ENCODE measurements around the gene SH3GL1.

Gene SH3GL1

GRCh38 chr19:4345342-4346019 lies 54.9 kb downstream of the SH3GL1 start:
- DNase-seq (ENCODE audit: insufficient read length) (no peak), FAIRE-seq (no peak)
- TF ChIP-seq POLR2A (IDR thresholded peaks at IDR 0.05; ENCODE audit: low read depth, low read length) (no peak), POLR2AphosphoS5 (IDR thresholded peaks at IDR 0.05; ENCODE audit: low read depth, low read length) (no peak), TAF1 (IDR thresholded peaks at IDR 0.05; ENCODE audit: borderline replicate concordance, low read depth, low read length) (no peak)

- no peak for FAIRE-seq
- TF ChIP-seq POLR2A (IDR thresholded peaks at IDR 0.05; ENCODE audit: low read depth, low read length) (no peak), POLR2AphosphoS5 (IDR thresholded peaks at IDR 0.05; ENCODE audit: low read depth, low read length) (no peak), TAF1 (IDR thresholded peaks at IDR 0.05; ENCODE audit: borderline replicate concordance, low read depth, low read length) (no peak)
- peak; percentile 81 for DNase-seq (ENCODE audit: insufficient read length)
These were observed 56.7 kb downstream of the SH3GL1 start, which contains the start of gene MPND for GRCh38 chr19:4343370-4344307. Gene MPND (plus strand): TSS chr19:4343562. CDS start chr19:4343594, 32 bp downstream.

GRCh38 chr19:4342615-4343369 lies 57.6 kb downstream of the SH3GL1 start:
- no peak; the same call in 1 of the 2 replicates for TF ChIP-seq TAF1 (IDR thresholded peaks at IDR 0.05; ENCODE audit: borderline replicate concordance, low read depth, low read length)
- peak; percentile 88 for TF ChIP-seq POLR2A (IDR thresholded peaks at IDR 0.05; ENCODE audit: low read depth, low read length)
- TF ChIP-seq POLR2AphosphoS5 (IDR thresholded peaks at IDR 0.05; ENCODE audit: low read depth, low read length), result peak; percentile 87
- FAIRE-seq (peak; percentile 96), DNase-seq (ENCODE audit: insufficient read length) (peak; percentile 90)

- FAIRE-seq (peak; percentile 9), DNase-seq (ENCODE audit: insufficient read length) (no peak)
- TF ChIP-seq TAF1 (IDR thresholded peaks at IDR 0.05; ENCODE audit: borderline replicate concordance, low read depth, low read length) (0 out of 2 replicates have a peak, but pooled peaks have one; percentile 18), POLR2AphosphoS5 (IDR thresholded peaks at IDR 0.05; ENCODE audit: low read depth, low read length) (no peak)
These were observed 58.1 kb downstream of the SH3GL1 start for GRCh38 chr19:4342314-4342614.

GRCh38 chr19:4338441-4339355 lies 61.6 kb downstream of the SH3GL1 start, which contains the start of gene STAP2:
Gene STAP2 (minus strand): TSS chr19:4338827. CDS start chr19:4338753, 74 bp downstream.
- no peak for DNase-seq (ENCODE audit: insufficient read length)
- FAIRE-seq, result no peak
- TF ChIP-seq TAF1 (IDR thresholded peaks at IDR 0.05; ENCODE audit: borderline replicate concordance, low read depth, low read length) (no peak), POLR2A (IDR thresholded peaks at IDR 0.05; ENCODE audit: low read depth, low read length) (no peak; the same call in 1 of the 2 replicates), POLR2AphosphoS5 (IDR thresholded peaks at IDR 0.05; ENCODE audit: low read depth, low read length) (no peak)

GRCh38 chr19:4337906-4338440 lies 62.4 kb downstream of the SH3GL1 start:
- FAIRE-seq (peak; percentile 79), DNase-seq (ENCODE audit: insufficient read length) (no peak)
- TF ChIP-seq TAF1 (IDR thresholded peaks at IDR 0.05; ENCODE audit: borderline replicate concordance, low read depth, low read length), result no peak
- no peak for TF ChIP-seq POLR2AphosphoS5 (IDR thresholded peaks at IDR 0.05; ENCODE audit: low read depth, low read length)
- TF ChIP-seq POLR2A (IDR thresholded peaks at IDR 0.05; ENCODE audit: low read depth, low read length), result no peak

- no peak for DNase-seq (ENCODE audit: insufficient read length)
- FAIRE-seq, result no peak
- TF ChIP-seq POLR2A (IDR thresholded peaks at IDR 0.05; ENCODE audit: low read depth, low read length) (no peak), TAF1 (IDR thresholded peaks at IDR 0.05; ENCODE audit: borderline replicate concordance, low read depth, low read length) (no peak), POLR2AphosphoS5 (IDR thresholded peaks at IDR 0.05; ENCODE audit: low read depth, low read length) (no peak)
These were observed 65.3 kb downstream of the SH3GL1 start for GRCh38 chr19:4334929-4335570.

GRCh38 chr19:4329858-4330257 lies 70.5 kb downstream of the SH3GL1 start:
- FAIRE-seq (no peak), DNase-seq (ENCODE audit: insufficient read length) (no peak)
- 0 out of 2 replicates have a peak, but pooled peaks have one; percentile 27 for TF ChIP-seq POLR2A (IDR thresholded peaks at IDR 0.05; ENCODE audit: low read depth, low read length)
- TF ChIP-seq TAF1 (IDR thresholded peaks at IDR 0.05; ENCODE audit: borderline replicate concordance, low read depth, low read length), result no peak

- peak; percentile 73 for DNase-seq (ENCODE audit: insufficient read length)
- peak; percentile 51 for FAIRE-seq
These were observed 71.2 kb downstream of the SH3GL1 start for GRCh38 chr19:4328991-4329681.
